HG03280 (cell line): ENCODE results near the gene BSPRY.
A peak's percentile ranks its signal among the peaks of the same experiment; 100 is the strongest.

Experiments
- ATAC-seq: cut with Tn5 transposase; IDR thresholded peaks from one replicate; pipeline ENCODE4 v1.9.1; 2021; ENCODE audit warnings: mild to moderate bottlenecking, moderate library complexity; ENCODE audit not compliant: unreplicated experiment

The BSPRY gene

GRCh38 chr9:113349445-113350094, at the start of gene BSPRY:
Gene BSPRY (plus strand): TSS chr9:113349541. CDS start chr9:113349580, 39 bp downstream.
- peak; percentile 56 for ATAC-seq

GRCh38 chr9:113299800-113300292, 49.5 kb upstream of the BSPRY start:
- no peak for ATAC-seq

GRCh38 chr9:113301548-113301947, 47.8 kb upstream of the BSPRY start:
- no peak for ATAC-seq

GRCh38 chr9:113302792-113303418, 46.4 kb upstream of the BSPRY start, which contains the start of gene RNF183:
Gene RNF183 (minus strand): TSS chr9:113303376. CDS start chr9:113298184, 5,192 bp downstream.
- no peak for ATAC-seq

GRCh38 chr9:113306566-113306965, 42.8 kb upstream of the BSPRY start:
- no peak for ATAC-seq

- no peak for ATAC-seq
These were observed 41.9 kb upstream of the BSPRY start for GRCh38 chr9:113307396-113307975.

GRCh38 chr9:113309204-113309813, 40.0 kb upstream of the BSPRY start:
- no peak for ATAC-seq

GRCh38 chr9:113310538-113310937, 38.8 kb upstream of the BSPRY start:
- ATAC-seq = no peak

- ATAC-seq = no peak
These were observed 37.4 kb upstream of the BSPRY start for GRCh38 chr9:113311961-113312360.

GRCh38 chr9:113313261-113313660, 36.1 kb upstream of the BSPRY start:
- no peak for ATAC-seq

- no peak for ATAC-seq
These were observed 34.1 kb upstream of the BSPRY start for GRCh38 chr9:113315231-113315630.

GRCh38 chr9:113316030-113316429, 33.3 kb upstream of the BSPRY start:
- no peak for ATAC-seq

- ATAC-seq = no peak
These were observed 31.6 kb upstream of the BSPRY start for GRCh38 chr9:113317777-113318176.

- ATAC-seq = no peak
These were observed 30.3 kb upstream of the BSPRY start for GRCh38 chr9:113319054-113319453.

GRCh38 chr9:113320051-113320450, 29.3 kb upstream of the BSPRY start:
- ATAC-seq = no peak

- no peak for ATAC-seq
These were observed 26.7 kb upstream of the BSPRY start for GRCh38 chr9:113322671-113323070.

GRCh38 chr9:113326230-113326629, 23.1 kb upstream of the BSPRY start:
- no peak for ATAC-seq

- no peak for ATAC-seq
These were observed 21.1 kb upstream of the BSPRY start for GRCh38 chr9:113328045-113328782.

- ATAC-seq = no peak
These were observed 17.6 kb upstream of the BSPRY start for GRCh38 chr9:113331780-113332179.

GRCh38 chr9:113337714-113338113, 11.6 kb upstream of the BSPRY start:
- ATAC-seq = no peak
